Measurements from ENCODE around the gene SCYGR1.

DNA sequence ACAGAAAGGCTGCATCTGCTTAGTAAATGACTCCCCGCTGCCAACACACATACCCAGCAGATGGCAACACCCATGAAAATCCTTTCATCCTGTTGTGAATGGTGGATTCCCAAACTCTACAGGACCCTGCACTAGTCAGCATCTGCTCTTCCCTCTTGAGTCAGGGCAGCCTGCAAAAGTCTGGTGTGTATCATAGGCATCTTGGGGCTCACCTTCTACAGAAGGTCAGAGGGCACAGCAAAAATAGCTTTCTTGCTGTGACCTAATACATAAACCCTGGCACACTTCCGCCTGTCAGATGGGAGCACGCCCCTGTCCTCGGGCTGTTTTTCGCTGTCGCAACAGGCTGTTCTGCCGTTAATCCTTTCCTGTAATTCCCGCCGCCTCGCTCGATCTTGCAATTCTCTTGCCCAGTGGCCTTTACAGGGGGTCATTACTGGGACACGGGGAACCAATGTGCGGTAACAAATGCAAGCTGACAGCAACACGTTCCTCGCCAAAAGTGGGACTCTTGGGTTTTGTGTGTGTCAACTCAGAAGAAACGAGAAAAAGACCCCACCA lies 19.9 kb upstream of the SCYGR1 start:
- TF ChIP-seq TAF1 (IDR thresholded peaks at IDR 0.05; ENCODE audit: borderline replicate concordance, insufficient read depth, low read length) (no peak), POLR2AphosphoS5 (IDR thresholded peaks at IDR 0.05; ENCODE audit: low read depth, low read length) (no peak), FOXP2 (optimal IDR thresholded peaks at IDR 0.05; ENCODE audit: borderline replicate concordance, extremely low read depth, extremely low read length, insufficient read depth) (no peak), SIN3A (IDR thresholded peaks at IDR 0.05; ENCODE audit: borderline replicate concordance, insufficient read depth, low read length) (no peak)
- TF ChIP-seq, protein P1, sequence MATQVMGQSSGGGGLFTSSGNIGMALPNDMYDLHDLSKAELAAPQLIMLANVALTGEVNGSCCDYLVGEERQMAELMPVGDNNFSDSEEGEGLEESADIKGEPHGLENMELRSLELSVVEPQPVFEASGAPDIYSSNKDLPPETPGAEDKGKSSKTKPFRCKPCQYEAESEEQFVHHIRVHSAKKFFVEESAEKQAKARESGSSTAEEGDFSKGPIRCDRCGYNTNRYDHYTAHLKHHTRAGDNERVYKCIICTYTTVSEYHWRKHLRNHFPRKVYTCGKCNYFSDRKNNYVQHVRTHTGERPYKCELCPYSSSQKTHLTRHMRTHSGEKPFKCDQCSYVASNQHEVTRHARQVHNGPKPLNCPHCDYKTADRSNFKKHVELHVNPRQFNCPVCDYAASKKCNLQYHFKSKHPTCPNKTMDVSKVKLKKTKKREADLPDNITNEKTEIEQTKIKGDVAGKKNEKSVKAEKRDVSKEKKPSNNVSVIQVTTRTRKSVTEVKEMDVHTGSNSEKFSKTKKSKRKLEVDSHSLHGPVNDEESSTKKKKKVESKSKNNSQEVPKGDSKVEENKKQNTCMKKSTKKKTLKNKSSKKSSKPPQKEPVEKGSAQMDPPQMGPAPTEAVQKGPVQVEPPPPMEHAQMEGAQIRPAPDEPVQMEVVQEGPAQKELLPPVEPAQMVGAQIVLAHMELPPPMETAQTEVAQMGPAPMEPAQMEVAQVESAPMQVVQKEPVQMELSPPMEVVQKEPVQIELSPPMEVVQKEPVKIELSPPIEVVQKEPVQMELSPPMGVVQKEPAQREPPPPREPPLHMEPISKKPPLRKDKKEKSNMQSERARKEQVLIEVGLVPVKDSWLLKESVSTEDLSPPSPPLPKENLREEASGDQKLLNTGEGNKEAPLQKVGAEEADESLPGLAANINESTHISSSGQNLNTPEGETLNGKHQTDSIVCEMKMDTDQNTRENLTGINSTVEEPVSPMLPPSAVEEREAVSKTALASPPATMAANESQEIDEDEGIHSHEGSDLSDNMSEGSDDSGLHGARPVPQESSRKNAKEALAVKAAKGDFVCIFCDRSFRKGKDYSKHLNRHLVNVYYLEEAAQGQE (IDR thresholded peaks at IDR 0.05; ENCODE audit: insufficient read depth in 1 of 2, low read depth in 2 of 2, low read length in 2 of 2), result no peak
